ENCODE results near the gene SLCO4A1. TPM values are rescaled to one million over a fixed set of nuclear protein-coding genes. Genes with fewer than 3 reads are reported as not detected.

Gene SLCO4A1
- total RNA-seq, 1 donor from 2014 or later, result 1.2 TPM

DNA sequence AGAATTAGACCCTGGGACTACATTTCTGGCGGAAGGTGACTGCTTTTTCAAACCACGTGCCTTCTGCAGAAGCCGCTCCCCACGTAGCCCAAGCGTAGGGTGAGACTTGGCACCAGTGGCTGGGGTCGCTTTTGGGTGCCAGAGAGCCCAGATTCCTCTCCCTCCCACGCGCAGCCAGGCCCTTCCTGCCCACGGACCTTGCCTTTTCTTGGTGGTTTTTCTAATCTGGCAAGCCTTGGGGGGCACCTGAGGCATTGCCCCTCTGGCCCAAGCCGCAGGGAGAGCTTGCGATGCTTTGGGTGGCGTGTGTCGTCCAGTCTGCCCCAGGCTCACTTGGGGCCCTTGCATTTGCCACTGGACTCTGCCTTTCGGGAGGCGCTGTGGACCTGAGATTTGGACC is 3.3 kb downstream of the SLCO4A1 start:
- TF ChIP-seq, protein P1, sequence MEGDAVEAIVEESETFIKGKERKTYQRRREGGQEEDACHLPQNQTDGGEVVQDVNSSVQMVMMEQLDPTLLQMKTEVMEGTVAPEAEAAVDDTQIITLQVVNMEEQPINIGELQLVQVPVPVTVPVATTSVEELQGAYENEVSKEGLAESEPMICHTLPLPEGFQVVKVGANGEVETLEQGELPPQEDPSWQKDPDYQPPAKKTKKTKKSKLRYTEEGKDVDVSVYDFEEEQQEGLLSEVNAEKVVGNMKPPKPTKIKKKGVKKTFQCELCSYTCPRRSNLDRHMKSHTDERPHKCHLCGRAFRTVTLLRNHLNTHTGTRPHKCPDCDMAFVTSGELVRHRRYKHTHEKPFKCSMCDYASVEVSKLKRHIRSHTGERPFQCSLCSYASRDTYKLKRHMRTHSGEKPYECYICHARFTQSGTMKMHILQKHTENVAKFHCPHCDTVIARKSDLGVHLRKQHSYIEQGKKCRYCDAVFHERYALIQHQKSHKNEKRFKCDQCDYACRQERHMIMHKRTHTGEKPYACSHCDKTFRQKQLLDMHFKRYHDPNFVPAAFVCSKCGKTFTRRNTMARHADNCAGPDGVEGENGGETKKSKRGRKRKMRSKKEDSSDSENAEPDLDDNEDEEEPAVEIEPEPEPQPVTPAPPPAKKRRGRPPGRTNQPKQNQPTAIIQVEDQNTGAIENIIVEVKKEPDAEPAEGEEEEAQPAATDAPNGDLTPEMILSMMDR (IDR thresholded peaks at IDR 0.05), result no peak
- no peak overlapping the region for H3K4me3 Mint-ChIP-seq (ENCODE audit: unreplicated experiment)
- H3K36me3 Mint-ChIP-seq (ENCODE audit: unreplicated experiment), result no peaks in the 10 kb centered on the region
- H3K9me3 Mint-ChIP-seq (ENCODE audit: unreplicated experiment), result no peaks in the 10 kb centered on the region
- peaks cover 21% of the 10 kb centered on the region for H3K27me3 Mint-ChIP-seq (ENCODE audit: unreplicated experiment)
- no peak overlapping the region for H3K27ac Mint-ChIP-seq (ENCODE audit: unreplicated experiment)
- H3K4me1 Mint-ChIP-seq (ENCODE audit: unreplicated experiment), result peaks cover 6% of the 10 kb centered on the region
- DNase-seq (ENCODE audit: extremely low spot score, unreplicated experiment), result no peak

DNA sequence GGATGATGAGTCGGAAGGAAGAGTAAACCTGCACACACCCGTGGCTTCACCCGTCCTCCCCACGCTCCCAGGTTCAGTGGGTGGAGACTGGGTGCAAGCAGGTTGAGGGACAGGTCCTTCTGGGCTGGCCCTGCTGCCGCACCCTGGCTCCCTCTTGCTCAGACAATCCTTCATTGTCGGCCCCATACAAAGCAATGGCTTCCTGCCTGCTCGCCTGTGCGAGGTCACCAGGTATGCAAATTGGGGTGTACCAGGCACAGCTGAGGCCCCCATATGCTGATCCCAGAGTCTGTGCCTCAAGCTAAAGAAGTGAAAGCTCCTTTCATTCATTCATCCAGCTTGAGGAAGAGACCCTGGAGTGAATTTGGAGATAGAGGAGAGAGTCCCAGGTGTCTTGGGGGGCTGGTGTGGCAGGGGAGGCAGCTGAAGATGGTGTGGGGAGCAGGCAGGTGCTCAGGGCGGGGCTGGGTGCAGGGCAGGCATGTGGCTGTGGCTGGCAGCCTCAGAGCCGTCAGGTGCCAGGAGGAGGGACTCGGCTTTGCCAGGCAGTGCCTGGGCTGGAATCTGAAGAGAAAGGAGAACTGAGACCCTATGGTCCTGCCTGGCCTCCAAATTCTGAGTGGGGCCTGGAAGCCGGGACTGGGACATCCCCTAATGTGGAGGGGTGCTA is 4.7 kb downstream of the SLCO4A1 start:
- no peaks in the 10 kb centered on the region for H3K9me3 Mint-ChIP-seq (ENCODE audit: unreplicated experiment)
- H3K4me3 Mint-ChIP-seq (ENCODE audit: unreplicated experiment), result no peak overlapping the region
- TF ChIP-seq, protein P1 (IDR thresholded peaks at IDR 0.05), result no peak
- H3K4me1 Mint-ChIP-seq (ENCODE audit: unreplicated experiment), result peaks cover 12% of the 10 kb centered on the region
- peaks cover 11% of the 10 kb centered on the region for H3K27me3 Mint-ChIP-seq (ENCODE audit: unreplicated experiment)
- DNase-seq (ENCODE audit: extremely low spot score, unreplicated experiment), result no peak
- no peak overlapping the region for H3K27ac Mint-ChIP-seq (ENCODE audit: unreplicated experiment)
- H3K36me3 Mint-ChIP-seq (ENCODE audit: unreplicated experiment), result no peaks in the 10 kb centered on the region

DNA sequence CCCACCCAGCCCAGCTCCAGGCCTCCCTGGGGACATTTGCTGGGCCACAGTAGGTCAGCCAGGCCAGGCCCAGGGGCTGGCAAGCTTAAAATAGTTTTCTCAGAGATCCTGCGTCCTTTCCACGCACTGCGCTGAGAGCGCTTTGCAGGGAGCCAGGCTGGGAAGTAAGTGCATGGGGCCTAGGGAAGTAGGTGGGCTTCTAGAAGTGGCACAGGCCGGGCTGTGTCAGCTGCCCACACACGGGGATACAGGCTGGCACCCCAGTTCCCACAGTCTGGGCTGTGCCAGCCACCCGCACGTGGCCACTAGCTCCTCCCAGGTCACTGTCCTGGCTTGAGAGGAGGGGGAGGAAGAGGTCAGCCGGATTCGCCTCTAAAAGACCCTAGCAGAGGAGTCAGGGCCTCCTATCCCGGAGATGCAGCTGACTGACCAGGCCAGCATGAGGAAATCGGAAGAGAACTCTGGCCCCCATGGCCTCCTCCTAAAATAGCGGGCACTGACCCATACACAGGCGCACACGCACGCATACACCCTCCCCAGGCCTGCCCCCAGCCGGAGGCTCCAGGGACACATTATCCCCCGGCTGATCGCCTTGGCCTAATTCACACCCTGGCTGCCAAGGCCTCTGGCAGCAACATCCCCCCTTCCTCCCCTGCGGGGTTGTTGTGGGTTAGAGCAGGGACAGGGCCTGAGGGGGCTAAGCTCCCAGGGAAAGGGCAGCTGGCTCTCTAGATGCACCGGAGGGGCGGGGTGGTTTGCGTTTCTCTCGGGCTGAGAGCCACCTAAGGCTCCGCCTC is 5.4 kb downstream of the SLCO4A1 start:
- no peak for DNase-seq (ENCODE audit: extremely low spot score, unreplicated experiment)
- Mint-ChIP-seq H3K4me3 (ENCODE audit: unreplicated experiment) (no peak overlapping the region), H3K27me3 (ENCODE audit: unreplicated experiment) (peaks cover 11% of the 10 kb centered on the region), H3K4me1 (ENCODE audit: unreplicated experiment) (peaks cover 19% of the 10 kb centered on the region), H3K36me3 (ENCODE audit: unreplicated experiment) (no peaks in the 10 kb centered on the region), H3K27ac (ENCODE audit: unreplicated experiment) (no peak overlapping the region), H3K9me3 (ENCODE audit: unreplicated experiment) (no peaks in the 10 kb centered on the region)
- TF ChIP-seq, protein P1 (IDR thresholded peaks at IDR 0.05), result no peak

DNA sequence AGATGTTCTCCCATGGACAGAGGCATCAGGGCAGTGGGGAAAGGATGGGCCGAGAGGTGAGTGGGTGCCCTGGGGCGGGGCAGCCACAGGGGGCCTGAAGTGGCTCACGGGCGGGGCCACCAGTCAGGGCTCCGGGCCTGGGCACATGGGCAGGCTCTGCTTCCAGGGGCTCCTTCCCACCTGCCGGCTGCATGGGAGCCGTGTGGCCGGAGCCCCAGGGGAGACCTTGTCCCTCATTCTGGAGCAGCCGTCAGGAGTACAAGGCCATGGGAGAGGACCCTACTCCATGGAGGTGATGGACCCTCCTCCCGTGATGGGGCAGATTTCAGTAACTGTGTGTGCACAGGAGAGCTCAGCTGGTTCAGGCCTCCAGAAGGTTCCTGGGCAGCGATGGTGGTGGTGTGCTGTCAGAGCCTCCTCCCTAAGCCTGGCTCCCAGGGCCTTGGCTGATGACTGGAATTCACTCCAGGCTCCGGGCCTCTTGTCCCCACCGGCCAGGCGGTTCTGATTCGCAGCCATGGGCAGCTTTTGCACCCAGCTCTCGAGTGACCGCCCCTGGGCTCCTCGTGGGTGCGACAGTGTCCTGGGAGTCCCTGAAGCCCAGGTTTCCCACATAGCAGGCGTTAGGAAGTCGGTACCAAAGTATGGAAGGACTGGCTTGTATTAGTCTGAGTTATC is 6.2 kb downstream of the SLCO4A1 start:
- peaks cover 8% of the 10 kb centered on the region for H3K27me3 Mint-ChIP-seq (ENCODE audit: unreplicated experiment)
- DNase-seq (ENCODE audit: extremely low spot score, unreplicated experiment), result no peak
- no peaks in the 10 kb centered on the region for H3K36me3 Mint-ChIP-seq (ENCODE audit: unreplicated experiment)
- H3K4me3 Mint-ChIP-seq (ENCODE audit: unreplicated experiment), result no peak overlapping the region
- H3K27ac Mint-ChIP-seq (ENCODE audit: unreplicated experiment), result no peak overlapping the region
- no peaks in the 10 kb centered on the region for H3K9me3 Mint-ChIP-seq (ENCODE audit: unreplicated experiment)
- H3K4me1 Mint-ChIP-seq (ENCODE audit: unreplicated experiment), result peaks cover 20% of the 10 kb centered on the region
- TF ChIP-seq, protein P1 (IDR thresholded peaks at IDR 0.05), result no peak

DNA sequence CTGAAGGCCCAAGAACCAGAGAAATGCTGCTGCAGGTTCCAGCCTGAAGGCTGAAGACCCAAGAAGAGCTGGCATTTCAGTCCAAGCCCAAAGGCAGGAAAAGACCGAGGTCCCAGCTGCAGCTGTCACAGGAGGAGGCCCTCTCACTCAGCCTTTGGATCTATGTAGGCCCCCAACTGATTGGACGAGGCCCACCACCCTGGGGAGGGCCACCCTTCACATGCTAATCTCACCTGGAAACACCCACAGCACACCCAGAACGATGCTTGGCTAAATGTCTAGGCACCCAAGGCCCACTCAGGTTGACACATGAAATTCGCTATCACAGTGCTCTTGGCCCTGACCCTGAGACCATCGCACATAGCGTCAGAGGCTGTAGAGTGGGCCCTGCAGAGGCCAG is 6.8 kb downstream of the SLCO4A1 start:
- no peaks in the 10 kb centered on the region for H3K9me3 Mint-ChIP-seq (ENCODE audit: unreplicated experiment)
- DNase-seq (ENCODE audit: extremely low spot score, unreplicated experiment), result no peak
- no peaks in the 10 kb centered on the region for H3K36me3 Mint-ChIP-seq (ENCODE audit: unreplicated experiment)
- TF ChIP-seq, protein P1 (IDR thresholded peaks at IDR 0.05), result no peak
- H3K27me3 Mint-ChIP-seq (ENCODE audit: unreplicated experiment), result peaks cover 3% of the 10 kb centered on the region
- H3K4me3 Mint-ChIP-seq (ENCODE audit: unreplicated experiment), result no peak overlapping the region
- H3K27ac Mint-ChIP-seq (ENCODE audit: unreplicated experiment), result no peak overlapping the region
- H3K4me1 Mint-ChIP-seq (ENCODE audit: unreplicated experiment), result peaks cover 23% of the 10 kb centered on the region
